Stimulated activated effector memory CD8-positive, alpha-beta T cell treated with anti-CD3 and anti-CD28 coated beads, Interleukin-12 subunit alpha, Interleukin-12 subunit beta, amount 100 ng/mL, for 72 hours (primary cell): Measurements from ENCODE around the gene HDAC2.
"Not testable (repeated sequence)": the region's sequence is repeated elsewhere in the genome, so short reads cannot be mapped to it uniquely, and the experiment has no call there.

Experiments used
- ATAC-seq: fragments of 150-1000 bp; cut with Tn5 transposase; 2 replicates; pipeline ENCODE4 v1.10.0; 2021
- DNase-seq, 2 donors: peaks; one replicate each; pipeline ENCODE4 v3.0.0; 2021 to 2022; ENCODE audit warnings: low spot score in 2 of 2
- H3K27ac Mint-ChIP-seq: one replicate; pipeline ENCODE4 v1.8.0; 2022; ENCODE audit warnings: mild to moderate bottlenecking, mixed read lengths
- H3K36me3 Mint-ChIP-seq: one replicate; pipeline ENCODE4 v1.8.0; 2022; ENCODE audit warnings: mild to moderate bottlenecking, mixed read lengths
- H3K4me1 Mint-ChIP-seq: one replicate; pipeline ENCODE4 v1.8.0; 2022; ENCODE audit warnings: mixed read lengths
- H3K4me3 Mint-ChIP-seq: one replicate; pipeline ENCODE4 v1.8.0; 2022; ENCODE audit warnings: mild to moderate bottlenecking, mixed read lengths
- H3K9me3 Mint-ChIP-seq: one replicate; pipeline ENCODE4 v1.8.0; 2022; ENCODE audit warnings: mixed read lengths

The HDAC2 gene

GRCh38 chr6:113989675-113990074, 18.7 kb upstream of the HDAC2 start:
- Mint-ChIP-seq H3K4me1 (no peaks in the 10 kb centered on the region), H3K36me3 (no peaks in the 10 kb centered on the region), H3K4me3 (no peak overlapping the region), H3K9me3 (peaks cover 3% of the 10 kb centered on the region), H3K27ac (no peak overlapping the region)
- ATAC-seq (no peak), DNase-seq (no peak)

- H3K4me3 Mint-ChIP-seq, H3K36me3 Mint-ChIP-seq, H3K27ac Mint-ChIP-seq, H3K9me3 Mint-ChIP-seq, H3K4me1 Mint-ChIP-seq, DNase-seq, ATAC-seq: not testable (repeated sequence)
Measured at GRCh38 chr6:113982675-113983074, 11.7 kb upstream of the HDAC2 start.

- ATAC-seq: no peak
- H3K4me3 Mint-ChIP-seq: no peak overlapping the region
- no peaks in the 10 kb centered on the region for H3K36me3 Mint-ChIP-seq
- DNase-seq: no peak
- no peaks in the 10 kb centered on the region for H3K4me1 Mint-ChIP-seq
- no peaks in the 10 kb centered on the region for H3K9me3 Mint-ChIP-seq
- H3K27ac Mint-ChIP-seq: no peak overlapping the region
Measured at GRCh38 chr6:113982055-113982550, 11.2 kb upstream of the HDAC2 start.

- no peaks in the 10 kb centered on the region for H3K36me3 Mint-ChIP-seq
- ATAC-seq: peak; percentile 56
Measured at GRCh38 chr6:113980937-113981554, 10.1 kb upstream of the HDAC2 start.

GRCh38 chr6:113979937-113980336, 9.0 kb upstream of the HDAC2 start:
- no peaks in the 10 kb centered on the region for H3K36me3 Mint-ChIP-seq
- H3K4me1 Mint-ChIP-seq: no peaks in the 10 kb centered on the region
- no peak for ATAC-seq
- DNase-seq: no peak
- no peaks in the 10 kb centered on the region for H3K9me3 Mint-ChIP-seq
- H3K27ac Mint-ChIP-seq: no peak overlapping the region
- H3K4me3 Mint-ChIP-seq: no peak overlapping the region

More at GRCh38 chr6:113980937-113981554, 10.1 kb upstream of the HDAC2 start:
- no peak overlapping the region for H3K27ac Mint-ChIP-seq
- no peaks in the 10 kb centered on the region for H3K9me3 Mint-ChIP-seq
- no peaks in the 10 kb centered on the region for H3K4me1 Mint-ChIP-seq
- no peak overlapping the region for H3K4me3 Mint-ChIP-seq
- no peak for DNase-seq

GRCh38 chr6:113978084-113978675, 7.2 kb upstream of the HDAC2 start:
- DNase-seq (no peak), ATAC-seq (no peak)
- Mint-ChIP-seq H3K4me1 (no peaks in the 10 kb centered on the region), H3K9me3 (no peaks in the 10 kb centered on the region), H3K27ac (no peak overlapping the region), H3K36me3 (no peaks in the 10 kb centered on the region), H3K4me3 (no peak overlapping the region)

GRCh38 chr6:113976806-113977205, 5.9 kb upstream of the HDAC2 start:
- H3K9me3 Mint-ChIP-seq: no peaks in the 10 kb centered on the region
- no peaks in the 10 kb centered on the region for H3K36me3 Mint-ChIP-seq
- H3K4me1 Mint-ChIP-seq: no peaks in the 10 kb centered on the region
- H3K27ac Mint-ChIP-seq: no peak overlapping the region
- no peak for DNase-seq
- H3K4me3 Mint-ChIP-seq: no peak overlapping the region
- ATAC-seq: no peak

GRCh38 chr6:113971741-113972140, 793 bp upstream of the HDAC2 start:
- ATAC-seq (no peak), DNase-seq (no peak)
- H3K4me3 Mint-ChIP-seq: peak overlapping the region; percentile 96
- H3K9me3 Mint-ChIP-seq: no peaks in the 10 kb centered on the region
- peak overlapping the region; percentile 100 for H3K27ac Mint-ChIP-seq
- peaks cover 9% of the 10 kb centered on the region for H3K36me3 Mint-ChIP-seq
- H3K4me1 Mint-ChIP-seq: peaks cover 23% of the 10 kb centered on the region

GRCh38 chr6:113969888-113970804, 802 bp downstream of the HDAC2 start:
- ATAC-seq (peak; percentile 60), DNase-seq (peak in 1 of 2 donors; percentile 76)
- H3K4me3 Mint-ChIP-seq: peak overlapping the region; percentile 96
- H3K9me3 Mint-ChIP-seq: no peaks in the 10 kb centered on the region
- H3K27ac Mint-ChIP-seq: peak overlapping the region; percentile 100
- peaks cover 26% of the 10 kb centered on the region for H3K4me1 Mint-ChIP-seq
- peaks cover 9% of the 10 kb centered on the region for H3K36me3 Mint-ChIP-seq

- no peaks in the 10 kb centered on the region for H3K9me3 Mint-ChIP-seq
- peaks cover 9% of the 10 kb centered on the region for H3K36me3 Mint-ChIP-seq
- peak overlapping the region; percentile 96 for H3K4me3 Mint-ChIP-seq
- DNase-seq (no peak), ATAC-seq (no peak)
- H3K27ac Mint-ChIP-seq: no peak overlapping the region
- peaks cover 38% of the 10 kb centered on the region for H3K4me1 Mint-ChIP-seq
Measured at GRCh38 chr6:113968472-113968871, 2.5 kb downstream of the HDAC2 start.

- DNase-seq (no peak), ATAC-seq (no peak)
- H3K36me3 Mint-ChIP-seq: peaks cover 9% of the 10 kb centered on the region
- H3K27ac Mint-ChIP-seq: no peak overlapping the region
- H3K4me3 Mint-ChIP-seq: no peak overlapping the region
- H3K4me1 Mint-ChIP-seq: peaks cover 38% of the 10 kb centered on the region
- H3K9me3 Mint-ChIP-seq: no peaks in the 10 kb centered on the region
Measured at GRCh38 chr6:113967777-113968176, 3.2 kb downstream of the HDAC2 start.

GRCh38 chr6:113960795-113961194, 10.2 kb downstream of the HDAC2 start:
- ATAC-seq: no peak
- Mint-ChIP-seq H3K4me1 (peaks cover 28% of the 10 kb centered on the region), H3K4me3 (no peak overlapping the region)

GRCh38 chr6:113959235-113959634, 11.7 kb downstream of the HDAC2 start:
- DNase-seq (no peak), ATAC-seq (no peak)
- Mint-ChIP-seq H3K4me1 (peaks cover 15% of the 10 kb centered on the region), H3K9me3 (no peaks in the 10 kb centered on the region), H3K4me3 (no peak overlapping the region), H3K36me3 (peaks cover 56% of the 10 kb centered on the region), H3K27ac (peak overlapping the region; percentile 2)

More at GRCh38 chr6:113960795-113961194, 10.2 kb downstream of the HDAC2 start:
- Mint-ChIP-seq H3K36me3 (peaks cover 40% of the 10 kb centered on the region), H3K9me3 (no peaks in the 10 kb centered on the region), H3K27ac (no peak overlapping the region)
- no peak for DNase-seq

- Mint-ChIP-seq H3K4me3 (no peak overlapping the region), H3K4me1 (no peaks in the 10 kb centered on the region), H3K36me3 (peaks cover 97% of the 10 kb centered on the region), H3K9me3 (no peaks in the 10 kb centered on the region), H3K27ac (no peak overlapping the region)
- ATAC-seq: no peak
- no peak for DNase-seq
Measured at GRCh38 chr6:113954653-113955052, 16.3 kb downstream of the HDAC2 start.

- DNase-seq: no peak
- Mint-ChIP-seq H3K4me3 (no peak overlapping the region), H3K27ac (no peak overlapping the region), H3K9me3 (no peaks in the 10 kb centered on the region), H3K36me3 (peaks cover 97% of the 10 kb centered on the region), H3K4me1 (no peaks in the 10 kb centered on the region)
- ATAC-seq: no peak
Measured at GRCh38 chr6:113953346-113953745, 17.6 kb downstream of the HDAC2 start.
